HL-60 (cell line): ENCODE results near the gene DYRK3.

Experiments
- DNase-seq, 2 experiments: peaks; one replicate each; pipeline ENCODE4 v3.0.0-alpha.2; 2010 to 2020; ENCODE audit warnings: low read depth in 1 of 2, low spot score in 1 of 2
- H3K27ac ChIP-seq: fragments of 250-450 bp; sonication (Bioruptor Pico); replicated peaks from 2 replicates; pipeline ENCODE4 v1.5.1; 2020; ENCODE audit warnings: mild to moderate bottlenecking, moderate library complexity
- H3K27me3 ChIP-seq: fragments of 250-450 bp; sonication (Bioruptor Pico); 2 replicates; pipeline ENCODE4 v1.5.1; 2021; ENCODE audit warnings: mild to moderate bottlenecking, moderate library complexity; ENCODE audit not compliant: insufficient read depth, poor library complexity, severe bottlenecking
- H3K4me3 ChIP-seq: replicated peaks from 2 replicates; pipeline ENCODE4 v1.5.1; 2011; ENCODE audit warnings: mild to moderate bottlenecking, control low read depth, low read length; ENCODE audit not compliant: insufficient read depth
- CTCF ChIP-seq: IDR thresholded peaks from one replicate; pipeline ENCODE4 v1.5.1; 2011; ENCODE audit warnings: low read length, control low read depth, inconsistent platforms; ENCODE audit not compliant: insufficient read depth
- GABPA ChIP-seq: IDR thresholded peaks from 2 replicates; pipeline ENCODE4 v1.6.1; 2012; ENCODE audit warnings: low read depth
- POLR2AphosphoS5 ChIP-seq: IDR thresholded peaks from 2 replicates; pipeline ENCODE4 v1.6.1; 2012; ENCODE audit warnings: low read depth
- REST ChIP-seq: IDR thresholded peaks from 2 replicates; pipeline ENCODE4 v1.6.1; 2012; ENCODE audit warnings: low read depth; ENCODE audit not compliant: insufficient replicate concordance
- SPI1 ChIP-seq: IDR thresholded peaks from 2 replicates; pipeline ENCODE4 v1.6.1; 2012; ENCODE audit warnings: low read depth, mild to moderate bottlenecking, borderline replicate concordance

Gene DYRK3

GRCh38 chr1:206649261-206649921 lies 14.1 kb downstream of the DYRK3 start:
- H3K27ac ChIP-seq: no peak overlapping the region
- TF ChIP-seq SPI1 (no peak), CTCF (no peak), GABPA (no peak), POLR2AphosphoS5 (no peak), REST (no peak)
- no peak for DNase-seq
- no peaks in the 10 kb centered on the region for H3K27me3 ChIP-seq
- H3K4me3 ChIP-seq: no peak overlapping the region

- no peak for DNase-seq
- Histone ChIP-seq H3K27ac (no peak overlapping the region), H3K4me3 (no peak overlapping the region), H3K27me3 (no peaks in the 10 kb centered on the region)
- TF ChIP-seq SPI1: no peak
Measured at GRCh38 chr1:206651014-206651413, 15.7 kb downstream of the DYRK3 start.

GRCh38 chr1:206651958-206652890 lies 16.9 kb downstream of the DYRK3 start:
- Histone ChIP-seq H3K4me3 (no peak overlapping the region), H3K27me3 (no peaks in the 10 kb centered on the region), H3K27ac (no peak overlapping the region)
- DNase-seq: peak in 1 of 2 experiments; percentile 40
- TF ChIP-seq POLR2AphosphoS5 (no peak), CTCF (no peak)

- DNase-seq: no peak
- TF ChIP-seq GABPA (no peak), CTCF (no peak), POLR2AphosphoS5 (no peak), REST (no peak), SPI1 (no peak)
- no peak overlapping the region for H3K4me3 ChIP-seq
- no peak overlapping the region for H3K27ac ChIP-seq
- no peaks in the 10 kb centered on the region for H3K27me3 ChIP-seq
Measured at GRCh38 chr1:206653715-206654459, 18.6 kb downstream of the DYRK3 start.
